ENCODE measurements around the gene PGM5. TPM values are rescaled to one million over a fixed set of nuclear protein-coding genes. Genes with fewer than 3 reads are reported as not detected.

Gene PGM5
- total and polyA plus RNA-seq, 11 donors = 41.4 to 228 (median 175) TPM

GRCh38 chr9:68560071-68560844 lies 203.8 kb downstream of the PGM5 start:
- Histone ChIP-seq H3K4me3 (peak overlapping the region in 1 of 12 donors; percentile 17), H3K27me3 (no peaks in the 10 kb centered on the region), H3K36me3 (no peaks in the 10 kb centered on the region), H3K9me3 (no peaks in the 10 kb centered on the region), H3K27ac (peak overlapping the region in 6 of 12 donors; percentile 2 to 69 (median 38)), H3K4me1 (peaks cover 0 to 26% (median 7%) of the 10 kb centered on the region in 12 donors)
- TF ChIP-seq POLR2A (IDR thresholded peaks at IDR 0.05) = no peak
- peak in 10 of 12 donors; percentile 29 to 57 (median 42) for TF ChIP-seq CTCF (IDR thresholded peaks at IDR 0.05)
- ATAC-seq (peak; percentile 21 to 78 (median 70)), DNase-seq (peak; percentile 46 to 69 (median 55))
- WGBS, 4 donors = 45 to 53% (median 51%) methylated on average over 14 of the region's 14 CpGs
- intact Hi-C loops (cut with DNase I) = loop anchor here in 3 of 10 donors (5.0 to 10.0 kb wide), 6 partner anchors 45 to 215 kb away; partner anchors contain the start of gene PGM5 (in 1 of the 3)

GRCh38 chr9:68562461-68562860 lies 206.1 kb downstream of the PGM5 start:
- peaks cover 0 to 26% (median 8%) of the 10 kb centered on the region in 12 donors for H3K4me1 ChIP-seq
- H3K36me3 ChIP-seq = no peaks in the 10 kb centered on the region
- intact Hi-C loops (cut with DNase I) = loop anchor here in 3 of 10 donors (5.0 to 10.0 kb wide), 6 partner anchors 48 to 218 kb away; partner anchors contain the start of gene PGM5 (in 1 of the 3)
- ATAC-seq (no peak), DNase-seq (no peak)
- no peaks in the 10 kb centered on the region for H3K9me3 ChIP-seq
- H3K27me3 ChIP-seq = no peaks in the 10 kb centered on the region
- no peak overlapping the region for H3K4me3 ChIP-seq
- no peak for TF ChIP-seq POLR2A (IDR thresholded peaks at IDR 0.05)
- TF ChIP-seq CTCF (IDR thresholded peaks at IDR 0.05) = no peak
- H3K27ac ChIP-seq = no peak overlapping the region
- 73 to 87% (median 78%) methylated on average over 2 of the region's 2 CpGs for WGBS, 4 donors

- TF ChIP-seq POLR2A (IDR thresholded peaks at IDR 0.05) (no peak), CTCF (IDR thresholded peaks at IDR 0.05) (no peak)
- Histone ChIP-seq H3K4me3 (no peak overlapping the region), H3K4me1 (peaks cover 0 to 13% (median 0%) of the 10 kb centered on the region in 12 donors), H3K27me3 (no peaks in the 10 kb centered on the region), H3K36me3 (no peaks in the 10 kb centered on the region), H3K9me3 (no peaks in the 10 kb centered on the region), H3K27ac (peak overlapping the region in 6 of 12 donors; percentile 30 to 77 (median 50))
- 67 to 78% (median 73%) methylated on average over 3 of the region's 3 CpGs for WGBS, 4 donors
- DNase-seq (no peak), ATAC-seq (peak in 2 of 4 donors; percentile 25 to 50)
- intact Hi-C loops (cut with DNase I) = loop anchor here in 4 of 10 donors (5.0 to 10.0 kb wide), 6 partner anchors 53 to 223 kb away; partner anchors contain the start of gene PGM5 (in 1 of the 4)
Observed at GRCh38 chr9:68567565-68567964, 211.2 kb downstream of the PGM5 start.

- no peak for ATAC-seq
- DNase-seq = no peak
- no peaks in the 10 kb centered on the region for H3K9me3 ChIP-seq
- H3K4me3 ChIP-seq = no peak overlapping the region
- TF ChIP-seq CTCF (IDR thresholded peaks at IDR 0.05) = peak in 10 of 12 donors; percentile 15 to 56 (median 39)
- TF ChIP-seq POLR2A (IDR thresholded peaks at IDR 0.05) = no peak
- 59 to 72% (median 66%) methylated on average over 3 of the region's 3 CpGs for WGBS, 4 donors
- no peaks in the 10 kb centered on the region for H3K36me3 ChIP-seq
- intact Hi-C loops (cut with DNase I) = loop anchor here in 2 of 10 donors (5.0 kb wide), 1 partner anchor 67 kb away; no protein-coding TSS in a partner anchor
- H3K27ac ChIP-seq = no peak overlapping the region
- no peaks in the 10 kb centered on the region for H3K27me3 ChIP-seq
- peaks cover 0 to 4% (median 0%) of the 10 kb centered on the region in 12 donors for H3K4me1 ChIP-seq
Observed at GRCh38 chr9:68574150-68574549, 217.7 kb downstream of the PGM5 start.
